SK-N-SH treated with all-trans-retinoic acid at 6 μM for 48 hours (cell line): ENCODE measurements around the gene CHRNG.

Source experiments
- GLIS3 ChIP-seq: fragments of 250-450 bp; sonication (Bioruptor Pico); IDR thresholded peaks from 2 replicates; pipeline ENCODE4 v1.5.0; 2020; ENCODE audit warnings: mild to moderate bottlenecking, moderate library complexity
- OSR1 ChIP-seq: fragments of 250-450 bp; sonication (Bioruptor Pico); IDR thresholded peaks from 2 replicates; pipeline ENCODE4 v1.8.0; 2022; ENCODE audit warnings: moderate library complexity, mild to moderate bottlenecking, inconsistent platforms
- ZFP3 ChIP-seq: fragments of 250-450 bp; sonication (Bioruptor Pico); IDR thresholded peaks from 2 replicates; pipeline ENCODE4 v1.5.0; 2020; ENCODE audit warnings: mild to moderate bottlenecking, moderate library complexity
- ZNF70 ChIP-seq: fragments of 450-650 bp; formaldehyde crosslinking; IDR thresholded peaks from 2 replicates; pipeline ENCODE4 v1.5.0; 2020; ENCODE audit warnings: mild to moderate bottlenecking, moderate library complexity
- ZNF8 ChIP-seq: fragments of 450-650 bp; formaldehyde crosslinking; IDR thresholded peaks from 2 replicates; pipeline ENCODE4 v1.5.0; 2020; ENCODE audit warnings: mild to moderate bottlenecking, moderate library complexity

DNA sequence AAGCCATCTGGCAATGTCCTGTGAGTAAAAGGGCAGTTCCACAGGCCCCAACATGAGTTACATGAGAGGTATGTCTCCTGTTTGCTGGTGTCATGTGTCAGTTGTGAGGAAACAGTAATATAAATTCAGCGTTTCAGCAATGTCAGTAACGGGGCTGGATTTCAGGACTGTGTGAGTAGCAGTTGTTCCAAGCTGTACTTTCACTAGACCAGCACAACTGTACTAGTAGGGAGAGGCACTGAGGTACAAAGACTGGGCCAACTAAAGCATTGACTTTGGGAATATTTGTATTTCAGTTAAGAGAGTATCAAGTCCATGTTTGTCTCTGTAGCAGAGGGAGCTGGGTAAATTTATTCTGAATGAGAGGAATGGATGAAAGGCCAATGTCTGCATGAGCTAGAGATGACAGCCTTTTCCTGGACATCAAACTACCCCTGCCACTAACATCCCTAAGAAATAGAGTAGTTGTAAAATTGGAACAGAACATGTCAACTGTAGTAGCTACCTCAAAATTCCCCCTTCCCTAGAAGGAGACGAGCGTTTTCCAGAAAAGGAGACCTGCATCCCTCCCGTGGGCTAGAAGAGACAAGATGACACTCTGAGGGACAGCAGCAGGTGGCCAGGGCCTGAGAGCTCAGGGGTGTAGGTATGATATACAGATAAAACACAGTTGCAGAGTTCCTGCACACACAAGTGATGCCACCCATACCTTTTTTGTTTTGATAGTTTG is 35.3 kb downstream of the CHRNG start:
- TF ChIP-seq ZNF8 (CRISPR knock-in tag) (no peak), ZNF70 (no peak), OSR1 (no peak), GLIS3 (CRISPR knock-in tag) (no peak), ZFP3 (CRISPR knock-in tag) (no peak)
